ENCODE results near the gene OR5C1. TPM values are rescaled to one million over a fixed set of nuclear protein-coding genes. Genes with fewer than 3 reads are reported as not detected.

The OR5C1 gene
- total and polyA plus RNA-seq, 7 donors = not detected

DNA sequence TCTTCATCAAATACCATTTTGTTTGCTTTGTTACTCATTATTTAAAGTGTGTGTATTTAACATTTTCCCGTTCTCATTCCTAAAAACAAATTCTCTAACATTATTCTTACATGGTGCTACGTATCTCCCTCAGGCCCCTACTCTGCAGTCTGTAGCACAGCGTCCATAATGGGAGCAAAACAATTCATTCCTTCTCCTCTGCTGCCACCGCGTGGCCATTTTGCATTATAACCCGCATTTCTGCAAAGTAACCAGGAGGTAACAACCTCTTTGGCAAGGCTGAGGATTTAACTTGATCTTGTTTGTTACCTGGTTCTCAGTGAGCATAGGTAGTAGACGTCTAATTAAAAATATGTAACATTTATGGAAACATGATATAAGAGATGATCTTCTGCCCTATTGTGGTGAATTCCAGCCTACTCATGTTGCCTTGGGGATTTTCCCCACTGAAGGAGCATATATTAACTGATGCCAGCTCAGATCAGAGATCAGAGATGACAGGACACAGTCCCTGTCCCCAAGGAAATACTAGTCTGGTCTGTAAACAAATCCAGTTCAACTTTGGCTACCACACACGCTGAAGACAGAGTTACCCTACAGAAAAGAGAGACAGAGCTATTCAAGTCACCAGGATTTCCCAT is 21.7 kb downstream of the OR5C1 start:
- intact Hi-C loops (cut with DNase I) = loop anchor here (1.0 to 10.0 kb wide), 3 partner anchors 345 to 713 kb away; no protein-coding TSS in a partner anchor
- no peak overlapping the region for H3K4me3 ChIP-seq
- H3K4me1 ChIP-seq = no peaks in the 10 kb centered on the region
- H3K27me3 ChIP-seq (ENCODE audit: insufficient read depth in 3 of 3, low read length in 2 of 3) = no peaks in the 10 kb centered on the region
- H3K9me3 ChIP-seq = no peaks in the 10 kb centered on the region
- ATAC-seq (peak; percentile 84 to 98 (median 90)), DNase-seq (peak; percentile 63 to 81)
- H3K27ac ChIP-seq = no peak overlapping the region
- TF ChIP-seq, protein P1, sequence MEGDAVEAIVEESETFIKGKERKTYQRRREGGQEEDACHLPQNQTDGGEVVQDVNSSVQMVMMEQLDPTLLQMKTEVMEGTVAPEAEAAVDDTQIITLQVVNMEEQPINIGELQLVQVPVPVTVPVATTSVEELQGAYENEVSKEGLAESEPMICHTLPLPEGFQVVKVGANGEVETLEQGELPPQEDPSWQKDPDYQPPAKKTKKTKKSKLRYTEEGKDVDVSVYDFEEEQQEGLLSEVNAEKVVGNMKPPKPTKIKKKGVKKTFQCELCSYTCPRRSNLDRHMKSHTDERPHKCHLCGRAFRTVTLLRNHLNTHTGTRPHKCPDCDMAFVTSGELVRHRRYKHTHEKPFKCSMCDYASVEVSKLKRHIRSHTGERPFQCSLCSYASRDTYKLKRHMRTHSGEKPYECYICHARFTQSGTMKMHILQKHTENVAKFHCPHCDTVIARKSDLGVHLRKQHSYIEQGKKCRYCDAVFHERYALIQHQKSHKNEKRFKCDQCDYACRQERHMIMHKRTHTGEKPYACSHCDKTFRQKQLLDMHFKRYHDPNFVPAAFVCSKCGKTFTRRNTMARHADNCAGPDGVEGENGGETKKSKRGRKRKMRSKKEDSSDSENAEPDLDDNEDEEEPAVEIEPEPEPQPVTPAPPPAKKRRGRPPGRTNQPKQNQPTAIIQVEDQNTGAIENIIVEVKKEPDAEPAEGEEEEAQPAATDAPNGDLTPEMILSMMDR (IDR thresholded peaks at IDR 0.05) = peak; percentile 80
- whole genome bisulfite sequencing, 3 donors = 1 to 3% (median 2%) methylated on average over 8 of the region's 8 CpGs
- H3K36me3 ChIP-seq (ENCODE audit: insufficient read depth in 1 of 2, low read depth in 1 of 2) = no peaks in the 10 kb centered on the region

DNA sequence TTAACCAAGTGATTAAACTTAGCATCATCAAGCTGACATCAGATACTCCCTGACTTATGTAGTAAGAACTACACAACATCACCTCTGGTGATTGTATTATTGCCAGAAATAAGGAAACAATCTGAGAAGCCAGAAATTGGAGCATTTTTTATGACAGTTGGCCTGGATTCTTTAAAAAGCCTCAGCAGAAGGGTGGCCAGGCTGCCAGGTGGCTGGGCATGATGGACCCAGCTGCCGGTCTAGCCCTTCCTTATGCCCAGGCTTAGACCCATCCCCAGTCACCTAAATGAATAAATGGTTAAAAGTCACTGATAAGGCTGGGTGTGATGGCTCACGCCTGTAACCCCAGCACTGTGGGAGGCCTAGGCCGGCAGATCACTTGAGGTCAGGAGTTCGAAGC is 24.0 kb downstream of the OR5C1 start:
- Histone ChIP-seq H3K4me3 (no peak overlapping the region), H3K27ac (no peak overlapping the region), H3K4me1 (no peaks in the 10 kb centered on the region), H3K27me3 (ENCODE audit: insufficient read depth in 3 of 3, low read length in 2 of 3) (no peaks in the 10 kb centered on the region), H3K36me3 (ENCODE audit: insufficient read depth in 1 of 2, low read depth in 1 of 2) (peaks cover 0 to 3% of the 10 kb centered on the region in 2 donors), H3K9me3 (no peaks in the 10 kb centered on the region)
- WGBS, 3 donors = 68 to 79% (median 74%) methylated on average over 4 of the region's 4 CpGs
- DNase-seq (no peak), ATAC-seq (no peak)
- intact Hi-C loops (cut with DNase I) = loop anchor here (5.0 to 10.0 kb wide), 2 partner anchors 688 to 715 kb away; no protein-coding TSS in a partner anchor
- TF ChIP-seq, protein P1 (IDR thresholded peaks at IDR 0.05) = no peak

DNA sequence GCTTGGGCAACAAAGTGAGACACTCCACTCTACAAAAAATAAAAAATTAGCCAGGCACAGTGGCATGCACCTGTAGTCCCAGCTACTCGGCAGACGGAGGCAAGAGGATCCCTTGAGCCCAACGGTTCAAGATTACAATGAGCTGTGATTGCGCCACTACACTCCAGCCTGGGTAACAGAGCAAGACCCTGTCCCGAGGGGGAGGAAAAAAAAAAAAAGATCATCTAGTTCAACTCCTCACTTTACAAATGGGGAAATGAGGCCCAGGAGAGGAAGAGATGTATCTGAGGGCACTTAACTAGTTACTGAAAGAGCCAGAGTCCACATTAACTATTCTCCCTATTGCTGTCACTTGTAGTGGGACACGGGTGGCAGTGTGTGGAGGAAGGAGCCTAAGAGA is 25.8 kb downstream of the OR5C1 start:
- 63 to 70% (median 65%) methylated on average over 6 of the region's 6 CpGs for WGBS, 3 donors
- intact Hi-C loops (cut with DNase I) = loop anchor here (5.0 to 10.0 kb wide), 2 partner anchors 690 to 717 kb away; no protein-coding TSS in a partner anchor
- TF ChIP-seq, protein P1 (IDR thresholded peaks at IDR 0.05) = no peak
- H3K4me3 ChIP-seq = no peak overlapping the region
- no peaks in the 10 kb centered on the region for H3K9me3 ChIP-seq
- H3K27ac ChIP-seq = no peak overlapping the region
- no peaks in the 10 kb centered on the region for H3K4me1 ChIP-seq
- DNase-seq (no peak), ATAC-seq (no peak)
- peaks cover 0 to 18% of the 10 kb centered on the region in 2 donors for H3K36me3 ChIP-seq (ENCODE audit: insufficient read depth in 1 of 2, low read depth in 1 of 2)
- no peaks in the 10 kb centered on the region for H3K27me3 ChIP-seq (ENCODE audit: insufficient read depth in 3 of 3, low read length in 2 of 3)

DNA sequence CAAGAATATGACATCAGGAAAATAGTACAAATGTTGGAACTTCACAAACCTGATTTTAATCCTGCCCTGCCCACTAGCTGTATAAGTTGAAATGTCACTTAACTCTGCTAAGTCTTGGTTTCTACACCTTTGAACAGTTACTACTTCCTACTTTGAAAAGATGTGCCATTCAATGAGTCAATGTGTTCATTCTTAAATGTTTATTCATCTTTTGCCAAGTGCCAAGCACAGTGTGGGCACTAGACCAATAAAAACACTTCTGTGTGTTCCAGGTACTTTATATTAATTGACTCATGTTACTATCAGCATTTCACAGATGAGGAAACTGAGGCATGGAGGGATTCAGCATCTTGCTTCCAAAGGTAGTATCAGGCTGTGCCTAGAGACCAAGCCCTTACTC is 26.8 kb downstream of the OR5C1 start:
- intact Hi-C loops (cut with DNase I) = loop anchor here in 1 of 2 donors (10.0 kb wide), 1 partner anchor 691 kb away; no protein-coding TSS in a partner anchor
- Histone ChIP-seq H3K36me3 (ENCODE audit: insufficient read depth in 1 of 2, low read depth in 1 of 2) (peaks cover 0 to 27% of the 10 kb centered on the region in 2 donors), H3K4me1 (no peaks in the 10 kb centered on the region), H3K4me3 (no peak overlapping the region), H3K27me3 (ENCODE audit: insufficient read depth in 3 of 3, low read length in 2 of 3) (no peaks in the 10 kb centered on the region), H3K9me3 (no peaks in the 10 kb centered on the region), H3K27ac (no peak overlapping the region)
- ATAC-seq (no peak), DNase-seq (no peak)
- TF ChIP-seq, protein P1 (IDR thresholded peaks at IDR 0.05) = no peak
